K562 (cell line): ENCODE results near the gene CELF6. TPM values are rescaled to one million over a fixed set of nuclear protein-coding genes. Genes with fewer than 3 reads are reported as not detected.
A peak's percentile ranks its signal among the peaks of the same experiment; 100 is the strongest.

Source experiments
- ATF1 ChIP-seq, 2 experiments: fragments of 450-650 bp in 1 of 2; IDR thresholded peaks; 2 replicates each; pipeline ENCODE4 v1.6.1; 2016; ENCODE audit warnings: missing compliant biosample characterization in 1 of 2, missing genetic modification characterization in 1 of 2
- DIDO1 ChIP-seq: fragments of 450-650 bp; IDR thresholded peaks from 2 replicates; pipeline ENCODE4 v1.6.1; 2016; ENCODE audit warnings: low read depth, missing biosample characterization, missing genetic modification characterization
- FOXM1 ChIP-seq, 2 experiments: fragments of 450-650 bp in 1 of 2; sonication (generic) in 1 of 2; formaldehyde crosslinking in 1 of 2; IDR thresholded peaks; 2 replicates each; pipeline versions ENCODE4 v1.6.1 to v1.9.0; 2017 to 2022; ENCODE audit warnings: low read depth in 2 of 2, mild to moderate bottlenecking in 2 of 2, missing genetic modification reagents in 1 of 2, moderate library complexity in 1 of 2
- HIVEP1 ChIP-seq: fragments of 250-450 bp; sonication (Bioruptor Pico); IDR thresholded peaks from 2 replicates; pipeline ENCODE4 v1.4.0; 2020; ENCODE audit warnings: mild to moderate bottlenecking
- KDM2B ChIP-seq: fragments of 250-450 bp; sonication (Bioruptor Pico); IDR thresholded peaks from 2 replicates; pipeline ENCODE4 v1.8.0; 2021; ENCODE audit warnings: mild to moderate bottlenecking, moderate library complexity
- MGA ChIP-seq: fragments of 450-650 bp; IDR thresholded peaks from 2 replicates; pipeline ENCODE4 v1.6.1; 2016; ENCODE audit warnings: mild to moderate bottlenecking, moderate library complexity
- NR2C1 ChIP-seq, 2 experiments: fragments of 450-650 bp; IDR thresholded peaks; 2 replicates each; pipeline ENCODE4 v1.6.1; 2017; ENCODE audit warnings: mild to moderate bottlenecking in 2 of 2, antibody characterized with exemption in 1 of 2, inconsistent platforms in 1 of 2, missing compliant biosample characterization in 1 of 2, missing genetic modification characterization in 1 of 2
- PKNOX1 ChIP-seq: fragments of 450-650 bp; IDR thresholded peaks from 2 replicates; pipeline ENCODE4 v1.6.1; 2016
- RBFOX2 ChIP-seq: fragments of 200-400 bp; formaldehyde crosslinking; IDR thresholded peaks from 2 replicates; pipeline ENCODE4 v1.6.1; 2017; ENCODE audit warnings: low read depth, mild to moderate bottlenecking, low read length, moderate library complexity
- RCOR1 ChIP-seq, 2 experiments: IDR thresholded peaks; 2 replicates each; pipeline ENCODE4 v1.6.1; 2012; ENCODE audit warnings: low read depth in 2 of 2, low read length in 2 of 2, borderline replicate concordance in 1 of 2, improper control_type of control experiment in 1 of 2
- ZFX ChIP-seq: sonication (generic); formaldehyde crosslinking; IDR thresholded peaks from 2 replicates; pipeline ENCODE4 v1.8.0; 2022; ENCODE audit warnings: mild to moderate bottlenecking, missing genetic modification reagents, moderate library complexity
- polyA plus RNA-seq, 8 experiments: library from polyadenylated mRNA; depleted of rRNA in 4 of 8; stranded (reverse) in 5 of 8; unstranded in 3 of 8; fragments of >200 nt; fragmentation: Nextera tagmentation in 2 of 8; fragmentation: Illumina TruSeq in 1 of 8; extraction: Ambion mirVana in 2 of 8; extraction: Trizol in 1 of 8; gene quantifications; 2 replicates each; pipeline versions ENCODE4 v1.2.1 to v1.2.3, GENCODE V29; 2011 to 2014; ENCODE audit warnings: inconsistent platforms in 1 of 8, missing spikeins in 1 of 8
- total RNA-seq, 7 experiments: library from RNA; depleted of rRNA in 6 of 7; stranded (reverse); fragments of >200 nt in 6 of 7; fragmentation: Illumina TruSeq in 2 of 7; extraction: Trizol in 2 of 7; gene quantifications; 2 replicates each; pipeline versions ENCODE4 v1.2.1 to v1.2.3, GENCODE V29; 2011 to 2021; ENCODE audit warnings: low replicate concordance in 1 of 7
- TF ChIP-seq, protein P1 (sequence below), 2 experiments: fragments of 450-650 bp; IDR thresholded peaks; 2 replicates each; pipeline ENCODE4 v1.6.1; 2016

Gene CELF6
- total and polyA plus RNA-seq, 9 of the 15 experiments (the other 6 are each of a cell fraction or from before 2014, with no cell fraction given): 0.01 to 0.11 TPM; not detected in 7

- 0 out of 2 replicates have a peak, but pooled peaks have one; percentile 21 for TF ChIP-seq PKNOX1
- peak; percentile 85 for TF ChIP-seq RBFOX2
- TF ChIP-seq NR2C1 (IDR thresholded peaks at IDR 0.05): no peak
- no peak for TF ChIP-seq NR2C1 (tag; IDR thresholded peaks at IDR 0.05)
- TF ChIP-seq, protein P1, sequence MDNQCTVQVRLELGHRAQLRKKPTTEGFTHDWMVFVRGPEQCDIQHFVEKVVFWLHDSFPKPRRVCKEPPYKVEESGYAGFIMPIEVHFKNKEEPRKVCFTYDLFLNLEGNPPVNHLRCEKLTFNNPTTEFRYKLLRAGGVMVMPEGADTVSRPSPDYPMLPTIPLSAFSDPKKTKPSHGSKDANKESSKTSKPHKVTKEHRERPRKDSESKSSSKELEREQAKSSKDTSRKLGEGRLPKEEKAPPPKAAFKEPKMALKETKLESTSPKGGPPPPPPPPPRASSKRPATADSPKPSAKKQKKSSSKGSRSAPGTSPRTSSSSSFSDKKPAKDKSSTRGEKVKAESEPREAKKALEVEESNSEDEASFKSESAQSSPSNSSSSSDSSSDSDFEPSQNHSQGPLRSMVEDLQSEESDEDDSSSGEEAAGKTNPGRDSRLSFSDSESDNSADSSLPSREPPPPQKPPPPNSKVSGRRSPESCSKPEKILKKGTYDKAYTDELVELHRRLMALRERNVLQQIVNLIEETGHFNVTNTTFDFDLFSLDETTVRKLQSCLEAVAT (IDR thresholded peaks at IDR 0.05): no peak
- peak; percentile 97 for TF ChIP-seq MGA
- 0 out of 2 replicates have a peak, but pooled peaks have one; percentile 54 for TF ChIP-seq KDM2B
- TF ChIP-seq RCOR1 (IDR thresholded peaks at IDR 0.05; ENCODE audit: borderline replicate concordance in 1 of 2, low read depth in 2 of 2, low read length in 2 of 2): peak in 1 of 2 experiments; percentile 61; a peak in 2 of 4 replicates
- peak; percentile 40; the same call in 1 of the 2 replicates for TF ChIP-seq DIDO1
- no peak for TF ChIP-seq FOXM1 (IDR thresholded peaks at IDR 0.05; ENCODE audit: low read depth)
- TF ChIP-seq FOXM1 (CRISPR knock-in tag; IDR thresholded peaks at IDR 0.05; ENCODE audit: low read depth): peak; percentile 57; the same call in 1 of the 2 replicates
- peak; percentile 92 for TF ChIP-seq ZFX (CRISPR knock-in tag)
- no peak for TF ChIP-seq HIVEP1 (CRISPR knock-in tag)
- 0 out of 2 replicates have a peak, but pooled peaks have one; percentile 47 for TF ChIP-seq ATF1 (CRISPR knock-in tag; IDR thresholded peaks at IDR 0.05)
- peak; percentile 93 for TF ChIP-seq ATF1 (tag; IDR thresholded peaks at IDR 0.05)
Measured at GRCh38 chr15:72272213-72272996, 47.6 kb downstream of the CELF6 start, which contains the start of gene PARP6 (continued).
